GM21515 (cell line): Measurements from ENCODE around the gene RASA4.
A peak's percentile ranks its signal among the peaks of the same experiment; 100 is the strongest.
"Not testable (repeated sequence)": the region's sequence is repeated elsewhere in the genome, so short reads cannot be mapped to it uniquely, and the experiment has no call there.

Experiments
- ATAC-seq: cut with Tn5 transposase; IDR thresholded peaks from one replicate; pipeline ENCODE4 v1.9.1; 2021; ENCODE audit not compliant: unreplicated experiment

The RASA4 gene

GRCh38 chr7:102616507-102617125 is at the start of gene RASA4:
RASA4 (minus strand) TSS chr7:102616756; CDS start chr7:102616689, 67 bp downstream.
- peak; percentile 71 for ATAC-seq

GRCh38 chr7:102664765-102665164 is 48.2 kb upstream of the RASA4 start:
- ATAC-seq = not testable (repeated sequence)

GRCh38 chr7:102649924-102650323 is 33.4 kb upstream of the RASA4 start, which contains the start of gene SPDYE2B:
SPDYE2B (plus strand) TSS chr7:102650319; CDS start chr7:102652349, 2,030 bp downstream.
- not testable (repeated sequence) for ATAC-seq

GRCh38 chr7:102647813-102648212 is 31.3 kb upstream of the RASA4 start:
- ATAC-seq = not testable (repeated sequence)

- ATAC-seq = not testable (repeated sequence)
Measured at GRCh38 chr7:102643404-102643803, 26.8 kb upstream of the RASA4 start.

GRCh38 chr7:102642691-102643090 is 26.1 kb upstream of the RASA4 start, which contains the start of gene UPK3BL1:
UPK3BL1 (minus strand) TSS chr7:102642791; CDS start chr7:102642741, 50 bp downstream.
- ATAC-seq = not testable (repeated sequence)

- ATAC-seq = not testable (repeated sequence)
Measured at GRCh38 chr7:102638848-102639247, 22.3 kb upstream of the RASA4 start.

GRCh38 chr7:102636956-102637355 is 20.4 kb upstream of the RASA4 start:
- ATAC-seq = not testable (repeated sequence)

GRCh38 chr7:102635354-102635753 is 18.8 kb upstream of the RASA4 start:
- ATAC-seq = not testable (repeated sequence)

GRCh38 chr7:102634299-102634698 is 17.7 kb upstream of the RASA4 start:
- not testable (repeated sequence) for ATAC-seq

- not testable (repeated sequence) for ATAC-seq
Measured at GRCh38 chr7:102630622-102631021, 14.1 kb upstream of the RASA4 start.

- ATAC-seq = not testable (repeated sequence)
Measured at GRCh38 chr7:102627271-102627904, 10.8 kb upstream of the RASA4 start.

- not testable (repeated sequence) for ATAC-seq
Measured at GRCh38 chr7:102618122-102618521, 1.6 kb upstream of the RASA4 start.

- not testable (repeated sequence) for ATAC-seq
Measured at GRCh38 chr7:102615930-102616329, 626 bp downstream of the RASA4 start.

GRCh38 chr7:102614873-102615272 is 1.7 kb downstream of the RASA4 start:
- ATAC-seq = not testable (repeated sequence)

- peak; percentile 10 for ATAC-seq
Measured at GRCh38 chr7:102614346-102614697, 2.2 kb downstream of the RASA4 start.

GRCh38 chr7:102613575-102614345 is 2.8 kb downstream of the RASA4 start:
- ATAC-seq = peak; percentile 65

- ATAC-seq = not testable (repeated sequence)
Measured at GRCh38 chr7:102611675-102612325, 4.8 kb downstream of the RASA4 start.

GRCh38 chr7:102611013-102611674 is 5.4 kb downstream of the RASA4 start:
- ATAC-seq = not testable (repeated sequence)

- ATAC-seq = not testable (repeated sequence)
Measured at GRCh38 chr7:102610441-102610840, 6.1 kb downstream of the RASA4 start.
